OCI-LY7 (cell line): Measurements from ENCODE around the gene SORCS3.

ENCODE experiments used
- CTCF ChIP-seq: fragments of 200-600 bp; sonication (generic); conservative IDR thresholded peaks from 2 replicates; pipeline ENCODE4 v1.5.1; 2014; ENCODE audit warnings: mild to moderate bottlenecking, antibody characterized with exemption, low read length, moderate library complexity, mixed read lengths
- EZH2phosphoT487 ChIP-seq: fragments of 200-600 bp; sonication (generic); IDR thresholded peaks from 2 replicates; pipeline ENCODE4 v1.6.1; 2018; ENCODE audit warnings: low read depth, borderline replicate concordance, mild to moderate bottlenecking, mixed run types, antibody characterized with exemption, low read length, moderate library complexity, mixed read lengths

DNA sequence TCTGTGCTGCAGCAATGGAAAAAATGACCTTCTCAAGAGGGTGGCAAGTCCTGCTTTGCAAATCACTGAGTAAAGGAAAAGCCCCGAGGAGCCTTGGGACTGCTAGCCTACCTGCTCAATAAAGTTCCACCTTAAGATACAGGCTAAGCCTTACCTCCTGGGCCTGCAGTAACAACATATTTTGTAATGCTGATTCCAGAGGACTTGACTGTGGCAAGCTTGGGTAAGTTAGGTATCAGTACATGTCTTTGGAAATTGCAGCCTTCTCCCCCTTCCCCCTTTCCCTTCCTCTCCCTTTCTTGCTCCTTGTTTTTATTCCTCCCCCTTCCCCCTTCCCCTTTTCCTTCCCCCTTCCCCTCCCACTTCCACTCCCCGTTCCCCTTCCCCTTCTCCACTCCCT is 126.2 kb downstream of the SORCS3 start:
- TF ChIP-seq CTCF (no peak), EZH2phosphoT487 (no peak)
